Pulmonary artery endothelial cell (primary cell): Measurements from ENCODE around the gene FNDC3A. TPM values are rescaled to one million over a fixed set of nuclear protein-coding genes. Genes with fewer than 3 reads are reported as not detected.
"Not testable (repeated sequence)": the region's sequence is repeated elsewhere in the genome, so short reads cannot be mapped to it uniquely, and the experiment has no call there.

Experiments used
- DNase-seq: peaks from one replicate; pipeline ENCODE4 v3.0.0-alpha.2; 2011; ENCODE audit warnings: low read depth, low spot score
- total RNA-seq: library from RNA; depleted of rRNA; stranded (reverse); fragments of >200 nt; gene quantifications from 2 replicates; pipeline ENCODE4 v1.2.3, GENCODE V29; 2014

The FNDC3A gene
- total RNA-seq, 1 donor from 2014 or later = 53.8 TPM

GRCh38 chr13:49029570-49029969 lies 53.9 kb downstream of the FNDC3A start:
- no peak for DNase-seq

GRCh38 chr13:49030213-49030612 lies 54.5 kb downstream of the FNDC3A start:
- DNase-seq = no peak

- no peak for DNase-seq
Measured at GRCh38 chr13:49040872-49041271, 65.2 kb downstream of the FNDC3A start.

- DNase-seq = no peak
Measured at GRCh38 chr13:49042476-49042875, 66.8 kb downstream of the FNDC3A start.

- no peak for DNase-seq
Measured at GRCh38 chr13:49044008-49044407, 68.3 kb downstream of the FNDC3A start.

GRCh38 chr13:49044836-49045235 lies 69.1 kb downstream of the FNDC3A start:
- no peak for DNase-seq

- no peak for DNase-seq
Measured at GRCh38 chr13:49046002-49046401, 70.3 kb downstream of the FNDC3A start.

GRCh38 chr13:49046519-49046918 lies 70.8 kb downstream of the FNDC3A start:
- DNase-seq = no peak

- no peak for DNase-seq
Measured at GRCh38 chr13:49052813-49053212, 77.1 kb downstream of the FNDC3A start.

- DNase-seq = no peak
Measured at GRCh38 chr13:49053215-49053614, 77.5 kb downstream of the FNDC3A start.

GRCh38 chr13:49053906-49054305 lies 78.2 kb downstream of the FNDC3A start:
- DNase-seq = no peak

- DNase-seq = no peak
Measured at GRCh38 chr13:49055021-49055420, 79.3 kb downstream of the FNDC3A start.

GRCh38 chr13:49057176-49057575 lies 81.5 kb downstream of the FNDC3A start:
- DNase-seq = no peak

GRCh38 chr13:49058761-49059160 lies 83.0 kb downstream of the FNDC3A start:
- no peak for DNase-seq

- no peak for DNase-seq
Measured at GRCh38 chr13:49060678-49061387, 85.1 kb downstream of the FNDC3A start.

- DNase-seq = not testable (repeated sequence)
Measured at GRCh38 chr13:49061388-49061752, 85.7 kb downstream of the FNDC3A start.

GRCh38 chr13:49062297-49062896 lies 86.7 kb downstream of the FNDC3A start:
- DNase-seq = no peak

GRCh38 chr13:49063011-49063410 lies 87.3 kb downstream of the FNDC3A start:
- no peak for DNase-seq

- no peak for DNase-seq
Measured at GRCh38 chr13:49063497-49063896, 87.8 kb downstream of the FNDC3A start.

- DNase-seq = no peak
Measured at GRCh38 chr13:49064476-49064875, 88.8 kb downstream of the FNDC3A start.

GRCh38 chr13:49066856-49067255 lies 91.1 kb downstream of the FNDC3A start:
- no peak for DNase-seq

GRCh38 chr13:49068498-49068897 lies 92.8 kb downstream of the FNDC3A start:
- DNase-seq = not testable (repeated sequence)

GRCh38 chr13:49070021-49070420 lies 94.3 kb downstream of the FNDC3A start:
- not testable (repeated sequence) for DNase-seq
